Endothelial cell of umbilical vein (primary cell): Measurements from ENCODE around the gene PRKAR1B. TPM values are rescaled to one million over a fixed set of nuclear protein-coding genes. Genes with fewer than 3 reads are reported as not detected.

ENCODE experiments used
- BruUV-seq: library from RNA; stranded (reverse); fragments of 400-500 nt; replicated peaks from 2 replicates; lab custom pipeline; 2021; lab: Mats Ljungman, UMichigan
- CTCF ChIA-PET: fragments of 300-600, 350-600 bp; sonication (Branson Sonifier 250); formaldehyde crosslinking; loops from one replicate; lab custom pipeline; 2021; ENCODE audit warnings: antibody characterized with exemption, inconsistent platforms; lab: Charles Lee
- POLR2A ChIA-PET: fragments of 300-600, 350-600 bp; sonication (Branson Sonifier 250); formaldehyde crosslinking; loops from one replicate; lab custom pipeline; 2021; ENCODE audit warnings: antibody characterized with exemption, inconsistent platforms; lab: Charles Lee
- DNase-seq: peaks from one replicate; pipeline ENCODE4 v3.0.0-alpha.2; 2011; ENCODE audit warnings: low read depth, low spot score
- FAIRE-seq: peaks from 2 replicates; lab custom pipeline; 2011; peaks lifted over from hg19 to GRCh38; lab: Jason Lieb, UNC
- H2AFZ ChIP-seq: 2 replicates; pipeline ENCODE4 v1.6.0; 2012; ENCODE audit warnings: low read depth, low read length, control low read depth, inconsistent platforms
- H3K27ac ChIP-seq: 2 replicates; pipeline ENCODE4 v1.5.1; 2011; ENCODE audit warnings: low read depth, mild to moderate bottlenecking, control low read depth, low read length, moderate library complexity; ENCODE audit not compliant: insufficient read depth
- H3K27me3 ChIP-seq, 2 experiments: 2 replicates each; pipeline versions ENCODE4 v1.6.0 to v1.6.1; 2011; ENCODE audit warnings: low read length in 2 of 2, mixed read lengths in 1 of 2; ENCODE audit not compliant: control insufficient read depth in 2 of 2, insufficient read depth in 2 of 2
- H3K36me3 ChIP-seq, 2 experiments: 2 replicates in 1 of 2; 3 replicates in 1 of 2; pipeline ENCODE4 v1.5.1; 2011; ENCODE audit warnings: low read length in 2 of 2, mild to moderate bottlenecking in 1 of 2, moderate library complexity in 1 of 2; ENCODE audit not compliant: control insufficient read depth in 2 of 2, insufficient read depth in 2 of 2; ENCODE audit errors: extremely low read depth in 1 of 2
- H3K4me1 ChIP-seq: 3 replicates; pipeline ENCODE4 v1.5.1; 2011; ENCODE audit warnings: mild to moderate bottlenecking, low read length; ENCODE audit not compliant: control insufficient read depth, insufficient read depth; ENCODE audit errors: extremely low read depth
- H3K4me2 ChIP-seq: 2 replicates; pipeline ENCODE4 v1.6.1; 2011; ENCODE audit warnings: low read length, control low read depth, mixed read lengths; ENCODE audit not compliant: insufficient read depth
- H3K4me3 ChIP-seq, 3 experiments: fragments of 200-600 bp in 1 of 3; sonication (generic), shearing (Covaris generic) in 1 of 3; replicated peaks in 1 of 3; 2 replicates each; pipeline ENCODE4 v1.5.1; 2011 to 2016; ENCODE audit warnings: control low read depth in 3 of 3, low read length in 3 of 3, mild to moderate bottlenecking in 2 of 3, inconsistent platforms in 1 of 3, low read depth in 1 of 3, moderate library complexity in 1 of 3; ENCODE audit not compliant: insufficient read depth in 1 of 3
- H3K79me2 ChIP-seq: 2 replicates; pipeline ENCODE4 v1.6.0; 2012; ENCODE audit warnings: low read length, inconsistent platforms; ENCODE audit not compliant: control insufficient read depth, insufficient read depth
- H3K9ac ChIP-seq: replicated peaks from 2 replicates; pipeline ENCODE3; 2011; ENCODE audit warnings: low read length, control low read depth; ENCODE audit not compliant: insufficient read depth; ENCODE audit errors: extremely low read depth
- H3K9me1 ChIP-seq: replicated peaks from 3 replicates; pipeline ENCODE4 v1.6.0; 2011; ENCODE audit warnings: mild to moderate bottlenecking, low read length; ENCODE audit not compliant: control insufficient read depth, insufficient read depth; ENCODE audit errors: extremely low read depth
- H3K9me3 ChIP-seq: replicated peaks from 2 replicates; pipeline ENCODE4 v1.5.1; 2012; ENCODE audit warnings: low read length, inconsistent platforms; ENCODE audit not compliant: control insufficient read depth, insufficient read depth
- H4K20me1 ChIP-seq: replicated peaks from 2 replicates; pipeline ENCODE3; 2011; ENCODE audit warnings: mild to moderate bottlenecking, low read length; ENCODE audit not compliant: control insufficient read depth, insufficient read depth; ENCODE audit errors: extremely low read depth
- EZH2 ChIP-seq: IDR thresholded peaks from 2 replicates; pipeline ENCODE4 v1.6.1; 2012; ENCODE audit warnings: borderline replicate concordance, low read depth, mild to moderate bottlenecking, moderate library complexity, low read length, inconsistent platforms; ENCODE audit not compliant: severe bottlenecking
- FOS ChIP-seq: IDR thresholded peaks from 2 replicates; pipeline ENCODE4 v1.6.1; 2011; ENCODE audit warnings: mild to moderate bottlenecking, low read length, moderate library complexity, borderline replicate concordance; ENCODE audit not compliant: insufficient read depth
- GATA2 ChIP-seq: IDR thresholded peaks from 2 replicates; pipeline ENCODE4 v1.7.0; 2011; ENCODE audit warnings: low read depth, mild to moderate bottlenecking, moderate library complexity, mixed read lengths, low read length; ENCODE audit not compliant: insufficient read length, insufficient read depth
- JUN ChIP-seq: IDR thresholded peaks from 2 replicates; pipeline ENCODE4 v1.6.1; 2011; ENCODE audit warnings: borderline replicate concordance, low read depth; ENCODE audit not compliant: insufficient read length, insufficient read depth
- MYC ChIP-seq: IDR thresholded peaks from one replicate; pipeline ENCODE4 v1.6.1; 2011; ENCODE audit warnings: mild to moderate bottlenecking, low read depth, low read length
- POLR2A ChIP-seq: IDR thresholded peaks from 2 replicates; pipeline ENCODE4 v1.6.1; 2012; ENCODE audit warnings: low read depth, mild to moderate bottlenecking, control low read depth, low read length
- POLR2AphosphoS5 ChIP-seq: IDR thresholded peaks from 2 replicates; pipeline ENCODE4 v1.6.1; 2012; ENCODE audit warnings: low read depth, mild to moderate bottlenecking, control low read depth, low read length, moderate library complexity; ENCODE audit not compliant: insufficient read depth
- dilution Hi-C: fragments of 300-500 bp; cut with MboI; formaldehyde crosslinking; loops from one replicate; pipeline ENCODE4 v1.15.0; 2019; ENCODE audit warnings: low sequenced_read_pairs; ENCODE audit not compliant: extremely low pct_ligation_motif_present
- intact Hi-C: fragments of 100-400 bp; cut with micrococcal nuclease; formaldehyde crosslinking; loops from one replicate; pipeline ENCODE4 v1.10.0; 2022
- polyA plus RNA-seq, 4 experiments: library from polyadenylated mRNA; depleted of rRNA in 3 of 4; stranded (reverse) in 3 of 4; unstranded in 1 of 4; fragments of >200 nt; gene quantifications; 2 replicates each; pipeline versions ENCODE4 v1.2.1 to v1.2.3, GENCODE V29; 2011 to 2012; ENCODE audit warnings: missing spikeins in 1 of 4
- total RNA-seq: library from RNA; stranded (reverse); gene quantifications from 2 replicates; pipeline ENCODE4 v1.2.3, GENCODE V29; 2021
- TF ChIP-seq, protein P1 (sequence below), 2 donors: IDR thresholded peaks; 1 replicate in 1 of 2; 2 replicates in 1 of 2; pipeline ENCODE4 v1.5.1; 2011; ENCODE audit warnings: low read length in 2 of 2, mild to moderate bottlenecking in 2 of 2, moderate library complexity in 2 of 2, control low read depth in 1 of 2, inconsistent platforms in 1 of 2, low read depth in 1 of 2; ENCODE audit not compliant: insufficient read depth in 1 of 2; ENCODE audit errors: extremely low read depth in 1 of 2
- TF ChIP-seq, protein P2 (sequence below): IDR thresholded peaks from 2 replicates; pipeline ENCODE4 v1.6.1; 2011; ENCODE audit not compliant: insufficient read depth, insufficient read length

The PRKAR1B gene
- total and polyA plus RNA-seq, 2 donors (not counting 3 experiments of a cell fraction or from before 2014, with no cell fraction given): 15.4 to 29.2 TPM

DNA sequence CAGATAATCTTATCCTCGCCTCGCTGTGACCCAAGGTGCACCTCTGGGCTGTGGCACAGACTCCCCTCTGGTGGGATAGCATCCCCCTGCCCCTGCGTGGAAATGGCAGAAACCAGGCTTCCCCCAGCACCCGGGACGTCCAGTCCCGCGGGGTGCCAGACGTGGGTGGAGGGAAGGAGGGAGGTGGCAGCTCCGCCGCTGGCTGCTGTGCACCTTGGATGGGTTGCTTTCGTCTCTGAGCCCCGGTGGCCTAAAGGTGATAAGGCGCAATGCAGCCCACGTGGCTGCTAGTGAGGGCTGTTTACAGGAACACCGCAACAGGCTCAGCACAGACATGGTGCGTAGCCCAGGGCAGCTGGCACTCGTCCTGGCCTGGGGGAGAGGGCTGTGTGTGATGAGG is 193.8 kb downstream of the PRKAR1B start:
- ChIA-PET POLR2A (no interaction called here), CTCF (no interaction called here)
- no peak overlapping the region for H2AFZ ChIP-seq
- no peak overlapping the region for H3K4me3 ChIP-seq
- no peaks in the 10 kb centered on the region for H3K27me3 ChIP-seq
- FAIRE-seq: no peak
- dilution Hi-C loops: no loop called here
- H3K79me2 ChIP-seq: no peaks in the 10 kb centered on the region
- BruUV-seq: no TSS peak
- H4K20me1 ChIP-seq: no peaks in the 10 kb centered on the region
- intact Hi-C loops: no loop called here
- no peak for TF ChIP-seq FOS
- no peak for TF ChIP-seq GATA2
- TF ChIP-seq POLR2A: no peak
- no peak for TF ChIP-seq POLR2AphosphoS5
- no peak for TF ChIP-seq EZH2
- no peak for TF ChIP-seq MYC
- TF ChIP-seq, protein P1, sequence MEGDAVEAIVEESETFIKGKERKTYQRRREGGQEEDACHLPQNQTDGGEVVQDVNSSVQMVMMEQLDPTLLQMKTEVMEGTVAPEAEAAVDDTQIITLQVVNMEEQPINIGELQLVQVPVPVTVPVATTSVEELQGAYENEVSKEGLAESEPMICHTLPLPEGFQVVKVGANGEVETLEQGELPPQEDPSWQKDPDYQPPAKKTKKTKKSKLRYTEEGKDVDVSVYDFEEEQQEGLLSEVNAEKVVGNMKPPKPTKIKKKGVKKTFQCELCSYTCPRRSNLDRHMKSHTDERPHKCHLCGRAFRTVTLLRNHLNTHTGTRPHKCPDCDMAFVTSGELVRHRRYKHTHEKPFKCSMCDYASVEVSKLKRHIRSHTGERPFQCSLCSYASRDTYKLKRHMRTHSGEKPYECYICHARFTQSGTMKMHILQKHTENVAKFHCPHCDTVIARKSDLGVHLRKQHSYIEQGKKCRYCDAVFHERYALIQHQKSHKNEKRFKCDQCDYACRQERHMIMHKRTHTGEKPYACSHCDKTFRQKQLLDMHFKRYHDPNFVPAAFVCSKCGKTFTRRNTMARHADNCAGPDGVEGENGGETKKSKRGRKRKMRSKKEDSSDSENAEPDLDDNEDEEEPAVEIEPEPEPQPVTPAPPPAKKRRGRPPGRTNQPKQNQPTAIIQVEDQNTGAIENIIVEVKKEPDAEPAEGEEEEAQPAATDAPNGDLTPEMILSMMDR (IDR thresholded peaks at IDR 0.05; ENCODE audit: extremely low read depth in 1 of 2, insufficient read depth in 1 of 2, low read depth in 1 of 2, low read length in 2 of 2): no peak
- TF ChIP-seq, protein P2, sequence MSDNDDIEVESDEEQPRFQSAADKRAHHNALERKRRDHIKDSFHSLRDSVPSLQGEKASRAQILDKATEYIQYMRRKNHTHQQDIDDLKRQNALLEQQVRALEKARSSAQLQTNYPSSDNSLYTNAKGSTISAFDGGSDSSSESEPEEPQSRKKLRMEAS: no peak
- TF ChIP-seq JUN: no peak
- no peak for DNase-seq
- no peaks in the 10 kb centered on the region for H3K9me1 ChIP-seq
- peaks cover 7% of the 10 kb centered on the region for H3K4me1 ChIP-seq
- no peaks in the 10 kb centered on the region for H3K36me3 ChIP-seq
- no peaks in the 10 kb centered on the region for H3K9me3 ChIP-seq
- H3K4me2 ChIP-seq: no peak overlapping the region
- H3K27ac ChIP-seq: no peak overlapping the region
- no peak overlapping the region for H3K9ac ChIP-seq
